HUES48 (cell line): Measurements from ENCODE around the gene ARHGAP42.

Source experiments
- H3K27ac ChIP-seq: one replicate; pipeline ENCODE4 v1.7.0; 2013; ENCODE audit warnings: low read depth, low read length, inconsistent platforms
- H3K27me3 ChIP-seq: 2 replicates; pipeline ENCODE4 v1.6.1; 2013; ENCODE audit warnings: mild to moderate bottlenecking, low read length; ENCODE audit not compliant: control insufficient read depth, insufficient read depth
- H3K36me3 ChIP-seq: 2 replicates; pipeline ENCODE4 v1.6.1; 2013; ENCODE audit warnings: low read length; ENCODE audit not compliant: control insufficient read depth, insufficient read depth
- H3K4me1 ChIP-seq: 2 replicates; pipeline ENCODE4 v1.6.1; 2013; ENCODE audit warnings: mild to moderate bottlenecking, low read length; ENCODE audit not compliant: control insufficient read depth, insufficient read depth
- H3K4me3 ChIP-seq: 2 replicates; pipeline ENCODE4 v1.5.1; 2013; ENCODE audit warnings: mild to moderate bottlenecking, low read depth, low read length
- H3K9ac ChIP-seq: 2 replicates; pipeline ENCODE4 v1.6.1; 2013; ENCODE audit warnings: mild to moderate bottlenecking, low read depth, low read length, moderate library complexity
- H3K9me3 ChIP-seq: 2 replicates; pipeline ENCODE4 v1.6.1; 2013; ENCODE audit warnings: low read length; ENCODE audit not compliant: control insufficient read depth, insufficient read depth

ARHGAP42 gene

GRCh38 chr11:100727410-100727809, 40.3 kb downstream of the ARHGAP42 start:
- H3K27ac ChIP-seq = peak overlapping the region; percentile 86
- no peak overlapping the region for H3K4me3 ChIP-seq
- H3K4me1 ChIP-seq = peaks cover 55% of the 10 kb centered on the region
- H3K9ac ChIP-seq = no peak overlapping the region
- no peaks in the 10 kb centered on the region for H3K9me3 ChIP-seq
- H3K36me3 ChIP-seq = no peaks in the 10 kb centered on the region
- no peaks in the 10 kb centered on the region for H3K27me3 ChIP-seq

DNA sequence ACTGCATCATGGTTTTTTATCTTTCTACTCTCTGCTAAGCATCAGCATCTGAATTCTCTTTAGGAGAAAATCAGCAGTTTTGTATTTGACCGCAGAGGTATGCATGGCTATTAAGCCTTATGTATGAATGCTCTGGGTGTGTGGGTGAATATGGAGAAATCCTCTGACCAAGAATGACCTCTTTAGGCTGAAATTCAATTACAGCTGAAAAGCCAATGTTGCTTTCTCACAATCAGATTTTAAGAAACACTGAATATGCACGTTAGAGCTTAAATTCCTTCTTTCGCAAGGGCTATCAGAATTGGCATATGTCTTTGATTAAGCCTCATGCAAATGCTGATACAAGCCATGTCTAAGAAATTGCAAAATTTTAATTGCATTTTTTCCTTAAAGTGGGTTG, 43.2 kb downstream of the ARHGAP42 start:
- no peaks in the 10 kb centered on the region for H3K36me3 ChIP-seq
- peaks cover 50% of the 10 kb centered on the region for H3K4me1 ChIP-seq
- H3K9ac ChIP-seq = no peak overlapping the region
- peak overlapping the region; percentile 14 for H3K27ac ChIP-seq
- no peaks in the 10 kb centered on the region for H3K9me3 ChIP-seq
- no peaks in the 10 kb centered on the region for H3K27me3 ChIP-seq
- peak overlapping the region; percentile 24; the same call in 1 of the 2 replicates for H3K4me3 ChIP-seq

DNA sequence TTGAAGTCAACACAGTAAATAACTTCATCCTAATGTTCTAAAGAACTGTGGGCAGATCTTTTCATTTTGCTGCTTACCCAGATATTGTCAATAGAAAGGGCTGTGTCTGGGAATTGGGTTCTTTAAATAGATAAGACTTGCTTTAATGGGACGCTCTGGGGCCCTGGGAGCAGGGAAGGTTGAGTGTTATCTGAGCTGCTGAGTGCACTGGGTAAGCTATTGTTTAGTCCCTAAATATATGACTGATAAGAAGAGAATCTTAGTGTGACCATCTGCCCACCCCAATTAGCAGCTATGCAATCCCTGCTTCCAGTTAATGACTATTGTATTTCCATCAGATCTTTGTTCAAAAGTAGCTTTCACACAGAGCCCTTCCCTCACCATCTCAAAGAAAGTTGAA, 44.4 kb downstream of the ARHGAP42 start:
- H3K4me3 ChIP-seq = no peak overlapping the region
- H3K9ac ChIP-seq = no peak overlapping the region
- H3K4me1 ChIP-seq = peaks cover 52% of the 10 kb centered on the region
- H3K27me3 ChIP-seq = no peaks in the 10 kb centered on the region
- no peak overlapping the region for H3K27ac ChIP-seq
- no peaks in the 10 kb centered on the region for H3K36me3 ChIP-seq
- H3K9me3 ChIP-seq = no peaks in the 10 kb centered on the region

GRCh38 chr11:100732949-100733348, 45.9 kb downstream of the ARHGAP42 start:
- Histone ChIP-seq H3K36me3 (no peaks in the 10 kb centered on the region), H3K27me3 (no peaks in the 10 kb centered on the region), H3K4me3 (no peak overlapping the region), H3K9me3 (no peaks in the 10 kb centered on the region), H3K9ac (no peak overlapping the region), H3K27ac (no peak overlapping the region), H3K4me1 (peaks cover 49% of the 10 kb centered on the region)

GRCh38 chr11:100734743-100735527, 47.8 kb downstream of the ARHGAP42 start:
- no peak overlapping the region for H3K4me3 ChIP-seq
- no peaks in the 10 kb centered on the region for H3K27me3 ChIP-seq
- no peaks in the 10 kb centered on the region for H3K9me3 ChIP-seq
- peaks cover 55% of the 10 kb centered on the region for H3K4me1 ChIP-seq
- H3K36me3 ChIP-seq = no peaks in the 10 kb centered on the region
- H3K27ac ChIP-seq = no peak overlapping the region
- H3K9ac ChIP-seq = no peak overlapping the region

- Histone ChIP-seq H3K9me3 (no peaks in the 10 kb centered on the region), H3K27ac (peak overlapping the region; percentile 46), H3K4me1 (peaks cover 57% of the 10 kb centered on the region), H3K4me3 (no peak overlapping the region), H3K9ac (no peak overlapping the region), H3K36me3 (no peaks in the 10 kb centered on the region), H3K27me3 (no peaks in the 10 kb centered on the region)
These were observed 49.0 kb downstream of the ARHGAP42 start for GRCh38 chr11:100735949-100736675.

GRCh38 chr11:100738701-100739270, 51.7 kb downstream of the ARHGAP42 start:
- H3K27me3 ChIP-seq = no peaks in the 10 kb centered on the region
- H3K9ac ChIP-seq = no peak overlapping the region
- peaks cover 79% of the 10 kb centered on the region for H3K4me1 ChIP-seq
- no peak overlapping the region for H3K4me3 ChIP-seq
- no peaks in the 10 kb centered on the region for H3K9me3 ChIP-seq
- no peaks in the 10 kb centered on the region for H3K36me3 ChIP-seq
- H3K27ac ChIP-seq = peak overlapping the region; percentile 0

DNA sequence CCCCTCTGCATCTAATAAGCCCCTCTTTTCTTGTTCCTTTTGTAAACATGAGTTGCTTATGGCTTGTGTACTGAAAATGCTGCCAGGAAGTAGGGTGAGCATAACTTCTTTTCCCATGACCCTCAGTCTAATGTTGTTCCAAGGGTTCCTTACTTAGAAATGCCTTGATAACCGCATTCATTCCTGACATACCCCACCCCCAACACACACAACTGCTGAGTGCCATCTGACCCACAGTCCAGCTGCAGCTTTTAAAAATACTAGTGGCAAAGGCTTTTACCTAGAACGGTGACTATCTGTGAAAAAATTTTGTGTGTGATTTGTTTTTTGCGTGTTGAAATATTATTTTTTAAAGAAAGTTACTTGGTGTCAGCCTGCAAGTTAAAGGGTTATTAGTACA, 52.6 kb downstream of the ARHGAP42 start:
- 0 out of 2 replicates have a peak overlapping the region, but pooled peaks have one; percentile 17 for H3K9ac ChIP-seq
- H3K9me3 ChIP-seq = no peaks in the 10 kb centered on the region
- no peak overlapping the region for H3K4me3 ChIP-seq
- H3K27me3 ChIP-seq = no peaks in the 10 kb centered on the region
- peaks cover 80% of the 10 kb centered on the region for H3K4me1 ChIP-seq
- H3K36me3 ChIP-seq = no peaks in the 10 kb centered on the region
- peak overlapping the region; percentile 0 for H3K27ac ChIP-seq

GRCh38 chr11:100740440-100740839, 53.4 kb downstream of the ARHGAP42 start:
- peaks cover 75% of the 10 kb centered on the region for H3K4me1 ChIP-seq

GRCh38 chr11:100741866-100742625, 55.0 kb downstream of the ARHGAP42 start:
- H3K9me3 ChIP-seq = no peaks in the 10 kb centered on the region
- H3K4me3 ChIP-seq = no peak overlapping the region; the same call in 1 of the 2 replicates
- no peaks in the 10 kb centered on the region for H3K27me3 ChIP-seq
- no peaks in the 10 kb centered on the region for H3K36me3 ChIP-seq
- H3K27ac ChIP-seq = peak overlapping the region; percentile 83
- no peak overlapping the region for H3K9ac ChIP-seq
- peaks cover 74% of the 10 kb centered on the region for H3K4me1 ChIP-seq

More at GRCh38 chr11:100740440-100740839, 53.4 kb downstream of the ARHGAP42 start:
- H3K4me3 ChIP-seq = no peak overlapping the region
- no peaks in the 10 kb centered on the region for H3K9me3 ChIP-seq
- H3K9ac ChIP-seq = no peak overlapping the region
- peak overlapping the region; percentile 0 for H3K27ac ChIP-seq
- no peaks in the 10 kb centered on the region for H3K27me3 ChIP-seq
- no peaks in the 10 kb centered on the region for H3K36me3 ChIP-seq
